Activated naive CD8-positive, alpha-beta T cell (primary cell): ENCODE results near the gene SBK3.
A peak's percentile ranks its signal among the peaks of the same experiment; 100 is the strongest.
"Not testable (repeated sequence)": the region's sequence is repeated elsewhere in the genome, so short reads cannot be mapped to it uniquely, and the experiment has no call there.

ENCODE experiments used
- H3K27ac Mint-ChIP-seq: one replicate; pipeline ENCODE4 v1.8.0; 2021; ENCODE audit warnings: mixed read lengths
- H3K27me3 Mint-ChIP-seq: one replicate; pipeline ENCODE4 v1.8.0; 2021; ENCODE audit warnings: mixed read lengths
- H3K36me3 Mint-ChIP-seq: one replicate; pipeline ENCODE4 v1.8.0; 2021; ENCODE audit warnings: mixed read lengths
- H3K4me1 Mint-ChIP-seq: one replicate; pipeline ENCODE4 v1.8.0; 2021; ENCODE audit warnings: low read depth, mixed read lengths
- H3K4me3 Mint-ChIP-seq: one replicate; pipeline ENCODE4 v1.8.0; 2021; ENCODE audit warnings: mild to moderate bottlenecking, mixed read lengths
- H3K9me3 Mint-ChIP-seq: one replicate; pipeline ENCODE4 v1.8.0; 2021; ENCODE audit warnings: low read depth, mixed read lengths

SBK3 gene

GRCh38 chr19:55498246-55498840, 47.0 kb downstream of the SBK3 start:
- no peak overlapping the region for H3K27ac Mint-ChIP-seq
- H3K27me3 Mint-ChIP-seq, result no peaks in the 10 kb centered on the region
- H3K4me3 Mint-ChIP-seq, result no peak overlapping the region
- no peaks in the 10 kb centered on the region for H3K36me3 Mint-ChIP-seq
- H3K4me1 Mint-ChIP-seq, result peaks cover 11% of the 10 kb centered on the region
- H3K9me3 Mint-ChIP-seq, result no peaks in the 10 kb centered on the region

GRCh38 chr19:55497763-55498162, 47.6 kb downstream of the SBK3 start:
- H3K27ac Mint-ChIP-seq, result no peak overlapping the region
- no peak overlapping the region for H3K4me3 Mint-ChIP-seq
- H3K4me1 Mint-ChIP-seq, result peaks cover 8% of the 10 kb centered on the region
- peaks cover 2% of the 10 kb centered on the region for H3K27me3 Mint-ChIP-seq
- no peaks in the 10 kb centered on the region for H3K9me3 Mint-ChIP-seq
- no peaks in the 10 kb centered on the region for H3K36me3 Mint-ChIP-seq

GRCh38 chr19:55496820-55497219, 48.5 kb downstream of the SBK3 start:
- not testable (repeated sequence) for H3K9me3 Mint-ChIP-seq, H3K4me1 Mint-ChIP-seq, H3K27ac Mint-ChIP-seq, H3K27me3 Mint-ChIP-seq, H3K36me3 Mint-ChIP-seq, H3K4me3 Mint-ChIP-seq

DNA sequence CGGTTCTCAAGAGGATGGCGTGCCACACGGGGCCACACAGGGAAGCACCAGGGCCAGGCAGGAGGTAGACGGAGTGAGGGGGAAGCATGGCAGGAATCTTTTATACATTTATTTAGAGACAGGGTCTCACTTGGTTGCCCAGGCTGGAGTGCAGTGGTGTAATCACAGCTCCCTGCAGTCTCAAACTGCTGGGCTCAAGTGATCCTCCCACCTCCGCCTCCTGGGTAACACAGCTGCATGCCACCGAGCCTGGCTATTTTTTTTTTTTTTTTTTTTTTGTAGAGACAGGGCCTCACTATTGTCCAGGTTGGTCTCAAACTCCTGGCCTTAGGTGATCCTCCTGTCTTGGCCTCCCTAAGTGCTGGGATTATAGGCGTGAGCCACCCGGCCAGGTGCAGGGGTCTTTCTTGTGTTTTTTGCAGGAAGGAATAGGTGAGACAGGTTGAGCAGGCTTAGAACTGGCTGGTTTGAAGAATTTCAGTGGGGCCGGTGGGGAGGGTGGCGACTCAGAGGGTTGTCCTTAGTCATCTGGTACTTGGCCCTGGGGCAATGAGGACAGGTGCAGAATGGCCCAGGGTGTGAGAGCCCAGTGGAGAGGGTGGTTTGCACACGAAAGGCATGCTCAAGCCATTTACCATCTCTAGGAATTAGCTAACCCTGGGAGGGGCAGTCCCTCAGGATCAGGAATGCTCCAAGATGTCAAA, 49.5 kb downstream of the SBK3 start:
- H3K4me1 Mint-ChIP-seq, result no peaks in the 10 kb centered on the region
- no peaks in the 10 kb centered on the region for H3K36me3 Mint-ChIP-seq
- no peak overlapping the region for H3K4me3 Mint-ChIP-seq
- no peak overlapping the region for H3K27ac Mint-ChIP-seq
- no peaks in the 10 kb centered on the region for H3K9me3 Mint-ChIP-seq
- H3K27me3 Mint-ChIP-seq, result peaks cover 2% of the 10 kb centered on the region

DNA sequence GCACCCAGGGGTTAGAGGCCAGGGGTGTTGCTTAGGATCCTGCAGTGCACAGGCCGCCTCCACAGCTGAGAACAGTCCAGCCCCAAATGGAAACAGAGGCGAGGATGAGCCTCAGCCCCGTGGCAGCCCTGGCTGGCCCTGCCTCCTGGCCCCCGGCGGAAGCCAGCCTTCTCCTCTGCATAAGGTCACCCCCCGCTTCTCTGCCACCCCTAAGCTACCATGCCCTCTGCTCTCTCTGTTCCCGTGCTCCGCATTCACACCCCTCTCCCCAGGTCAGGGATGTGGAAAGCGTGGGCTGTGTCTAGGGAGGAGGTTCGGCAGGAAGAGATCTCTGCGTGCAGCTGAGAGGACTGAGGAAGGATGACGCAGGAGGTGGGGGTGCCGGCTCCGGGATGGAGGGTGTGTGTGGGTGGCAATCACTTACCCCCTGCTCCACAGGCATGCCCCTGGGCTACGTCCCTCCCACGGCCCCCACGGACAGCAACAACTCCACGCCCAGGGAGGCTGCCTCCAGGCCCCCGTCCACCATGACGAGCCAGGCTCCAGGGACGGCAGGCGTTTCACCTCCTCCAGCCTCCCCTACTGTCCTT, 51.1 kb downstream of the SBK3 start:
- no peaks in the 10 kb centered on the region for H3K4me1 Mint-ChIP-seq
- peak overlapping the region; percentile 22 for H3K27ac Mint-ChIP-seq
- H3K4me3 Mint-ChIP-seq, result peak overlapping the region; percentile 71
- H3K9me3 Mint-ChIP-seq, result no peaks in the 10 kb centered on the region
- H3K36me3 Mint-ChIP-seq, result no peaks in the 10 kb centered on the region
- peaks cover 2% of the 10 kb centered on the region for H3K27me3 Mint-ChIP-seq

- Mint-ChIP-seq H3K36me3 (no peaks in the 10 kb centered on the region), H3K9me3 (no peaks in the 10 kb centered on the region), H3K4me3 (no peak overlapping the region), H3K27me3 (peaks cover 2% of the 10 kb centered on the region), H3K4me1 (no peaks in the 10 kb centered on the region), H3K27ac (no peak overlapping the region)
Measured at GRCh38 chr19:55493645-55494171, 51.6 kb downstream of the SBK3 start.

DNA sequence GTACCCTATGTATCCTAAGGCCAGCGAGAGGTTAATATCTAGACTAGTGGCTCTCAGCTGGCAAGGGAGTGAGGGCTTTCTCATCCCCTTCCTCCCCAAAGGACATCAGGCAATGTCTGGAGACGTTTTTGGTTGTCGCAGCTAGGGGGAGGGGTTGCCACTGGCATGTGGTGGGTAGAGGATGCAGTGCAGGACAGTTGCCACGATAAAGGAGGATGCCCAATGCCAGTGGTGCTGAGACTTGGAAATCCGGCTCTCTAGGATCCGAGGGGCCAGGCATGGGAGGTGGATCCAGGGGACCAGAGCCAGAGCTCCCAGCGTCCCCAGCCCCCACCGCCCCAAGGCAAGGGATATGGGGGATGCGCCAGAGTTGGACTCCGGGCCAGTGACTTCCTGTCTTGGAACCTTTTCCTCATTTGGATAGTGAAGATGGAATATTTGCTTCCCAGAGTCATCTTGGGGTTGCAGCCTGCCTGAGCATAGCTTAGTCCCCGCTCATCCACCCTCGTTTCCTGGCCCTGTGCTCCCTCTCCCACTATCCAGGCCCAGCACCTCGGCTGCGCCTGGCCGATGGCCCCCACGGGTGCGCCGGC, 52.2 kb downstream of the SBK3 start:
- Mint-ChIP-seq H3K27ac (no peak overlapping the region), H3K4me3 (no peak overlapping the region), H3K4me1 (no peaks in the 10 kb centered on the region), H3K9me3 (no peaks in the 10 kb centered on the region), H3K27me3 (peaks cover 2% of the 10 kb centered on the region), H3K36me3 (no peaks in the 10 kb centered on the region)

DNA sequence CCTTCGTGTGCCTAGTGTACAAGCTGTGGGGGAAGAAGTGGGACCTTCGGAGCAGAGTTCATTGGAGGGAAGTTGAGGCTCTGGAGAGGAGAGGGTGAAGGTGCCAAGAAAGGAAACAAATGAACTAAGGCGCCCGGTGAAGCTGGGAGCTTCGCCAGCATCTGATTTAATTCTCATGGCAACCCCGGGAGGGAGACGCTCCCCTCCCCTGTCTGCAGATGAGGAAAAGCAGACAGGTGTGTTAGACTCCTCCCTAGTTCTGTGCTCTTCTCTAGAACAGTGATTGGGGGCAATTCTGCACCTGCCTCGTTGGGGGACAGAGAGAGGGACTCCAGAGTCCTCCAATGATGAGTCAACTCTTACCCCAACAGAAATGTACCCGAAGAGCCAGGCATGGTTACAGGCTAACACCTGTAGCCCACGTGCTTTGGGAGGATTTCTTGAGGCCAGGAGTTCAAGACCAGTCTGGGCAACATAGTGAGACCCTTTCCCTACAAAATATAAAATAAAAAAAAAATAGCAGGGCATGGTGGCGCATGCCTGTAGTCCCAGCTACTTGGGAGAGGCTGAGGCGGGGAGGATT, 52.9 kb downstream of the SBK3 start:
- no peak overlapping the region for H3K27ac Mint-ChIP-seq
- no peaks in the 10 kb centered on the region for H3K36me3 Mint-ChIP-seq
- peaks cover 3% of the 10 kb centered on the region for H3K4me1 Mint-ChIP-seq
- H3K27me3 Mint-ChIP-seq, result peaks cover 2% of the 10 kb centered on the region
- H3K9me3 Mint-ChIP-seq, result no peaks in the 10 kb centered on the region
- H3K4me3 Mint-ChIP-seq, result no peak overlapping the region

GRCh38 chr19:55491546-55492360, 53.6 kb downstream of the SBK3 start:
- Mint-ChIP-seq H3K9me3 (no peaks in the 10 kb centered on the region), H3K4me3 (no peak overlapping the region), H3K27me3 (peaks cover 2% of the 10 kb centered on the region), H3K27ac (no peak overlapping the region), H3K36me3 (no peaks in the 10 kb centered on the region), H3K4me1 (peaks cover 9% of the 10 kb centered on the region)
